Hematopoietic multipotent progenitor cell treated with erythropoietin and hydrocortisone succinate and interleukin-3 and kit ligand, for 8 days (in vitro differentiated cells): ENCODE data around the gene SLAMF8.

Source experiments
- DNase-seq: peaks from one replicate; pipeline ENCODE4 v3.0.0-alpha.2; 2015

SLAMF8 gene

GRCh38 chr1:159849626-159850366, 23.1 kb downstream of the SLAMF8 start:
- no peak for DNase-seq

- DNase-seq: peak; percentile 43
These were observed 24.7 kb downstream of the SLAMF8 start for GRCh38 chr1:159851407-159851806.

GRCh38 chr1:159853417-159854115, 26.9 kb downstream of the SLAMF8 start:
- no peak for DNase-seq

GRCh38 chr1:159854116-159854692, 27.5 kb downstream of the SLAMF8 start:
- peak; percentile 19 for DNase-seq

- DNase-seq: peak; percentile 73
These were observed 28.1 kb downstream of the SLAMF8 start for GRCh38 chr1:159854693-159855192.

GRCh38 chr1:159855709-159856108, 29.0 kb downstream of the SLAMF8 start:
- no peak for DNase-seq

GRCh38 chr1:159856576-159856975, 29.9 kb downstream of the SLAMF8 start:
- no peak for DNase-seq

GRCh38 chr1:159857889-159858288, 31.2 kb downstream of the SLAMF8 start:
- no peak for DNase-seq

GRCh38 chr1:159859767-159860322, 33.2 kb downstream of the SLAMF8 start:
- DNase-seq: no peak

GRCh38 chr1:159860456-159860855, 33.8 kb downstream of the SLAMF8 start:
- DNase-seq: no peak

- DNase-seq: no peak
These were observed 34.5 kb downstream of the SLAMF8 start for GRCh38 chr1:159861218-159861617.

- no peak for DNase-seq
These were observed 35.4 kb downstream of the SLAMF8 start for GRCh38 chr1:159862031-159862430.

- DNase-seq: no peak
These were observed 35.9 kb downstream of the SLAMF8 start, which contains the start of gene VSIG8 for GRCh38 chr1:159862557-159862956. VSIG8 (minus strand) TSS chr1:159862657; CDS start chr1:159862521, 136 bp downstream.

- no peak for DNase-seq
These were observed 37.6 kb downstream of the SLAMF8 start for GRCh38 chr1:159864262-159864661.

- no peak for DNase-seq
These were observed 39.4 kb downstream of the SLAMF8 start for GRCh38 chr1:159866066-159866465.

- no peak for DNase-seq
These were observed 40.4 kb downstream of the SLAMF8 start for GRCh38 chr1:159866905-159867663.

- no peak for DNase-seq
These were observed 41.0 kb downstream of the SLAMF8 start for GRCh38 chr1:159867664-159868026.

GRCh38 chr1:159868766-159869165, 42.1 kb downstream of the SLAMF8 start:
- DNase-seq: no peak

- DNase-seq: no peak
These were observed 42.5 kb downstream of the SLAMF8 start for GRCh38 chr1:159869173-159869572.

- peak; percentile 24 for DNase-seq
These were observed 42.9 kb downstream of the SLAMF8 start for GRCh38 chr1:159869607-159870006.

GRCh38 chr1:159870704-159871103, 44.0 kb downstream of the SLAMF8 start:
- no peak for DNase-seq

GRCh38 chr1:159872891-159873290, 46.2 kb downstream of the SLAMF8 start:
- no peak for DNase-seq
